D721Med (cell line): ENCODE data around the gene AFG1L.

ENCODE experiments used
- DNase-seq: peaks from one replicate; pipeline ENCODE4 v3.0.0; 2011; ENCODE audit warnings: low spot score; ENCODE audit not compliant: insufficient read length
- FAIRE-seq: peaks from 2 replicates; lab custom pipeline; 2011; peaks lifted over from hg19 to GRCh38; lab: Jason Lieb, UNC
- CTCF ChIP-seq: IDR thresholded peaks from 2 replicates; pipeline ENCODE4 v1.5.1; 2012; ENCODE audit warnings: mild to moderate bottlenecking, control low read depth; ENCODE audit not compliant: insufficient read depth; ENCODE audit errors: missing control alignments

AFG1L gene

GRCh38 chr6:108510461-108511319, 215.8 kb downstream of the AFG1L start:
- FAIRE-seq (no peak), DNase-seq (no peak)
- TF ChIP-seq CTCF: no peak

GRCh38 chr6:108518714-108519576, 224.1 kb downstream of the AFG1L start:
- peak; percentile 40 for TF ChIP-seq CTCF
- DNase-seq (no peak), FAIRE-seq (no peak)

GRCh38 chr6:108521616-108522107, 226.8 kb downstream of the AFG1L start:
- TF ChIP-seq CTCF: no peak
- FAIRE-seq: no peak

GRCh38 chr6:108523697-108524096, 228.8 kb downstream of the AFG1L start:
- DNase-seq: no peak
- TF ChIP-seq CTCF: no peak
- no peak for FAIRE-seq

More at GRCh38 chr6:108521616-108522107, 226.8 kb downstream of the AFG1L start:
- no peak for DNase-seq

GRCh38 chr6:108524528-108525248, 229.8 kb downstream of the AFG1L start:
- TF ChIP-seq CTCF: no peak
- FAIRE-seq (no peak), DNase-seq (no peak)

GRCh38 chr6:108526739-108527174, 231.9 kb downstream of the AFG1L start:
- FAIRE-seq (peak; percentile 80), DNase-seq (peak; percentile 43)
- peak; percentile 81 for TF ChIP-seq CTCF
